ENCODE data around the gene RBM15.

RBM15 gene

GRCh38 chr1:110394493-110394820 lies 55.3 kb downstream of the RBM15 start:
- DNase-seq (ENCODE audit: low read depth, low spot score) = no peak
